Measurements from ENCODE around the gene SYNDIG1.

The SYNDIG1 gene

DNA sequence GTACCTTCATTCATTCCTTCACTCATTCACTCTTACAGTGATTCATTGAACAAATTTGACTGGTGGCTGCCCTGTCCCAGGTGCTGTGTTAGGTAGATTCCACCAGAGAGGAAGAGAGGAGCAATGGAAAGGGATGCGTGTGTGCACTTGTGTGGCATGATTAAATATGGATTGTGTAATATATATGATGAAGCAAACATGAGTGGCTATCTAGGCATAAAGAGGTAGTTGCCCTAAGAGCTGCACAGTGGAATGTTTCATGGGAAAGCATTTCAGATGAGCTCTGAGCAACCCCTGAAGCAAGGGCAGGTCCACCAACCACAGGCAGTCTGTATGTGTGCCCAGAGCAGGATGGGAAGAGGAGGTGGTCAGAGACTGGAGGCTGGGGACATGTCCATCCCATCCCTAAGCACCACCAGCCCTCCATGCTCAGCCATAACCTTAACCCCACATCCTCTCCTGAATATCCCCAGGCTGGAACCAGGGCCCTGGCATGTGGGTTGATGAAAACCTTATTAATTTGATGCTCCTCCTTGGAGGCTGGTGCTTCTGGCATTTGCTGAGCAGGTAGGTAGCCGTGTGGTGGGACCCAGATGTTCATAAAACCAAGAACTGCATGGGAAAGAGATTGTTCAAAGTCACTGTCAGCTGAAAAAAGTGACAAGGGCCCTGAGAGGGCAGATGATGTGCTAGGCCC lies 226.2 kb downstream of the SYNDIG1 start:
- H3K27me3 ChIP-seq (ENCODE audit: insufficient read depth, poor library complexity, severe bottlenecking) = no peaks in the 10 kb centered on the region
- TF ChIP-seq, protein P1, sequence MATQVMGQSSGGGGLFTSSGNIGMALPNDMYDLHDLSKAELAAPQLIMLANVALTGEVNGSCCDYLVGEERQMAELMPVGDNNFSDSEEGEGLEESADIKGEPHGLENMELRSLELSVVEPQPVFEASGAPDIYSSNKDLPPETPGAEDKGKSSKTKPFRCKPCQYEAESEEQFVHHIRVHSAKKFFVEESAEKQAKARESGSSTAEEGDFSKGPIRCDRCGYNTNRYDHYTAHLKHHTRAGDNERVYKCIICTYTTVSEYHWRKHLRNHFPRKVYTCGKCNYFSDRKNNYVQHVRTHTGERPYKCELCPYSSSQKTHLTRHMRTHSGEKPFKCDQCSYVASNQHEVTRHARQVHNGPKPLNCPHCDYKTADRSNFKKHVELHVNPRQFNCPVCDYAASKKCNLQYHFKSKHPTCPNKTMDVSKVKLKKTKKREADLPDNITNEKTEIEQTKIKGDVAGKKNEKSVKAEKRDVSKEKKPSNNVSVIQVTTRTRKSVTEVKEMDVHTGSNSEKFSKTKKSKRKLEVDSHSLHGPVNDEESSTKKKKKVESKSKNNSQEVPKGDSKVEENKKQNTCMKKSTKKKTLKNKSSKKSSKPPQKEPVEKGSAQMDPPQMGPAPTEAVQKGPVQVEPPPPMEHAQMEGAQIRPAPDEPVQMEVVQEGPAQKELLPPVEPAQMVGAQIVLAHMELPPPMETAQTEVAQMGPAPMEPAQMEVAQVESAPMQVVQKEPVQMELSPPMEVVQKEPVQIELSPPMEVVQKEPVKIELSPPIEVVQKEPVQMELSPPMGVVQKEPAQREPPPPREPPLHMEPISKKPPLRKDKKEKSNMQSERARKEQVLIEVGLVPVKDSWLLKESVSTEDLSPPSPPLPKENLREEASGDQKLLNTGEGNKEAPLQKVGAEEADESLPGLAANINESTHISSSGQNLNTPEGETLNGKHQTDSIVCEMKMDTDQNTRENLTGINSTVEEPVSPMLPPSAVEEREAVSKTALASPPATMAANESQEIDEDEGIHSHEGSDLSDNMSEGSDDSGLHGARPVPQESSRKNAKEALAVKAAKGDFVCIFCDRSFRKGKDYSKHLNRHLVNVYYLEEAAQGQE (IDR thresholded peaks at IDR 0.05; ENCODE audit: insufficient replicate concordance, low read depth) = no peak
- TF ChIP-seq CTCF (IDR thresholded peaks at IDR 0.05; ENCODE audit: insufficient read depth, low read length) = no peak
- TF ChIP-seq POLR2AphosphoS5 (IDR thresholded peaks at IDR 0.05; ENCODE audit: low read depth) = no peak
- no peak for TF ChIP-seq GABPA (IDR thresholded peaks at IDR 0.05; ENCODE audit: low read depth)
- TF ChIP-seq SPI1 (IDR thresholded peaks at IDR 0.05; ENCODE audit: borderline replicate concordance, low read depth) = no peak

GRCh38 chr20:24696396-24696795 lies 227.0 kb downstream of the SYNDIG1 start:
- Histone ChIP-seq H3K27ac (replicated peaks) (no peak overlapping the region), H3K4me3 (replicated peaks; ENCODE audit: insufficient read depth, low read length) (no peak overlapping the region), H3K27me3 (ENCODE audit: insufficient read depth, poor library complexity, severe bottlenecking) (no peaks in the 10 kb centered on the region)
- DNase-seq (ENCODE audit: low read depth in 1 of 2, low spot score in 1 of 2) = no peak
- no peak for TF ChIP-seq GABPA (IDR thresholded peaks at IDR 0.05; ENCODE audit: low read depth)
- TF ChIP-seq, protein P1 (IDR thresholded peaks at IDR 0.05; ENCODE audit: insufficient replicate concordance, low read depth) = no peak
- TF ChIP-seq SPI1 (IDR thresholded peaks at IDR 0.05; ENCODE audit: borderline replicate concordance, low read depth) = no peak
- TF ChIP-seq CTCF (IDR thresholded peaks at IDR 0.05; ENCODE audit: insufficient read depth, low read length) = no peak
- no peak for TF ChIP-seq POLR2AphosphoS5 (IDR thresholded peaks at IDR 0.05; ENCODE audit: low read depth)

More for the DNA sequence above, 226.2 kb downstream of the SYNDIG1 start:
- Histone ChIP-seq H3K4me3 (replicated peaks; ENCODE audit: insufficient read depth, low read length) (no peak overlapping the region), H3K27ac (replicated peaks) (no peak overlapping the region)
- DNase-seq (ENCODE audit: low read depth in 1 of 2, low spot score in 1 of 2) = no peak

DNA sequence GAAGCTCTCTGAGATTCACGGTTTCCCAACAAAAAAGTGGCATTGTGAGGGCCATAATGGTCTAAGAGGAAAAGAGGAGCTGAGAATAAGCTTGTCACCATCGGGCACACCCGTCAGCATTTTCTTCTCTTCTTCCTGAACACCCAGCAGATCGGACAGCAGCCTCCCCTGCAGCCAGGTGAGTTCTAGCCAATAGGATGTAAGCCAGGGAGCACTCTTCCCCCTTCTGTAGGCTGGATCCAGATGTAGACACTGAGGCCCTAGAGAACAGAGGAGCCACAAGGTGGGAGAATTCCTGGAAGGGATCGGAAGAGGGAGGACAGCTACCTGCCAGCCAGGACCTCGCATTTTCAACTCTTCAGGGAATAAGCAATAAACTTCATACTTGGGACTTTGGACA lies 228.0 kb downstream of the SYNDIG1 start:
- H3K27ac ChIP-seq (replicated peaks) = no peak overlapping the region
- TF ChIP-seq GABPA (IDR thresholded peaks at IDR 0.05; ENCODE audit: low read depth) = no peak
- TF ChIP-seq CTCF (IDR thresholded peaks at IDR 0.05; ENCODE audit: insufficient read depth, low read length) = no peak
- TF ChIP-seq POLR2AphosphoS5 (IDR thresholded peaks at IDR 0.05; ENCODE audit: low read depth) = no peak
- TF ChIP-seq, protein P1 (IDR thresholded peaks at IDR 0.05; ENCODE audit: insufficient replicate concordance, low read depth) = no peak
- TF ChIP-seq SPI1 (IDR thresholded peaks at IDR 0.05; ENCODE audit: borderline replicate concordance, low read depth) = no peak

More for the DNA sequence above, 228.0 kb downstream of the SYNDIG1 start:
- DNase-seq (ENCODE audit: low read depth in 1 of 2, low spot score in 1 of 2) = no peak
- H3K4me3 ChIP-seq (replicated peaks; ENCODE audit: insufficient read depth, low read length) = no peak overlapping the region
- no peaks in the 10 kb centered on the region for H3K27me3 ChIP-seq (ENCODE audit: insufficient read depth, poor library complexity, severe bottlenecking)
